Omental fat pad (tissue), 4 donors: Measurements from ENCODE around the gene PLXNA2. TPM values are rescaled to one million over a fixed set of nuclear protein-coding genes. Genes with fewer than 3 reads are reported as not detected.

ENCODE experiments used
- ATAC-seq: fragments of 150-250 bp; one replicate; pipeline ENCODE4 v1.9.1; 2016; ENCODE audit warnings: mild to moderate bottlenecking, moderate library complexity; ENCODE audit not compliant: low FRiP score
- DNase-seq: peaks from one replicate; pipeline ENCODE4 v3.0.0-alpha.2; 2019; ENCODE audit warnings: low spot score
- total RNA-seq, 4 donors: library from RNA; depleted of rRNA; stranded (reverse); fragments of >200 nt; gene quantifications; one replicate each; pipeline ENCODE4 v1.1.0, GENCODE V29; 2016
- TF ChIP-seq, protein P1 (sequence below), 3 donors: fragments of 450-650 bp; IDR thresholded peaks; one replicate each; pipeline ENCODE4 v1.5.1; 2016 to 2017; ENCODE audit warnings: antibody characterized with exemption in 3 of 3, mild to moderate bottlenecking in 3 of 3, moderate library complexity in 2 of 3

Gene PLXNA2
- total RNA-seq, 4 donors from 2014 or later, result 21.7 to 67.9 (median 36.8) TPM

DNA sequence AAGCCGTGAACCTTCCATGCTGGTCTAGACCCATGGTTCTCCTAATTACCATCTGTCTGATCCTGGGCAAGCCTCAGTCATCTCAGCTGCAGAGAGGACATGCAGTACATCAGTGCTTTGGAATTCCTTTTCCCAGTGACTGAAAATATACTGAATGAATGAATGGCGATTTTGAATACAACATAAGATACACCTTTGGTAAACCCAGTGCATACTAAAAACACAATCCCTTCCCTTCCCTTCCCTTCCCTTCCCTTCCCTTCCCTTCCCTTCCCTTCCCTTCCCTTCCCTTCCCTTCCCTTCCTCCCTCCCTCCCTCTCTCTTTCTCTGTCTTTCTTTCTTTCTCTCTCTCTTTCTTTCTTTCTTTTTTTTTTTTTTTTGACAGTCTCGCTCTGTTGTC is 21.3 kb upstream of the PLXNA2 start:
- TF ChIP-seq, protein P1, sequence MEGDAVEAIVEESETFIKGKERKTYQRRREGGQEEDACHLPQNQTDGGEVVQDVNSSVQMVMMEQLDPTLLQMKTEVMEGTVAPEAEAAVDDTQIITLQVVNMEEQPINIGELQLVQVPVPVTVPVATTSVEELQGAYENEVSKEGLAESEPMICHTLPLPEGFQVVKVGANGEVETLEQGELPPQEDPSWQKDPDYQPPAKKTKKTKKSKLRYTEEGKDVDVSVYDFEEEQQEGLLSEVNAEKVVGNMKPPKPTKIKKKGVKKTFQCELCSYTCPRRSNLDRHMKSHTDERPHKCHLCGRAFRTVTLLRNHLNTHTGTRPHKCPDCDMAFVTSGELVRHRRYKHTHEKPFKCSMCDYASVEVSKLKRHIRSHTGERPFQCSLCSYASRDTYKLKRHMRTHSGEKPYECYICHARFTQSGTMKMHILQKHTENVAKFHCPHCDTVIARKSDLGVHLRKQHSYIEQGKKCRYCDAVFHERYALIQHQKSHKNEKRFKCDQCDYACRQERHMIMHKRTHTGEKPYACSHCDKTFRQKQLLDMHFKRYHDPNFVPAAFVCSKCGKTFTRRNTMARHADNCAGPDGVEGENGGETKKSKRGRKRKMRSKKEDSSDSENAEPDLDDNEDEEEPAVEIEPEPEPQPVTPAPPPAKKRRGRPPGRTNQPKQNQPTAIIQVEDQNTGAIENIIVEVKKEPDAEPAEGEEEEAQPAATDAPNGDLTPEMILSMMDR (IDR thresholded peaks at IDR 0.05), result no peak
- ATAC-seq (no peak), DNase-seq (no peak)

DNA sequence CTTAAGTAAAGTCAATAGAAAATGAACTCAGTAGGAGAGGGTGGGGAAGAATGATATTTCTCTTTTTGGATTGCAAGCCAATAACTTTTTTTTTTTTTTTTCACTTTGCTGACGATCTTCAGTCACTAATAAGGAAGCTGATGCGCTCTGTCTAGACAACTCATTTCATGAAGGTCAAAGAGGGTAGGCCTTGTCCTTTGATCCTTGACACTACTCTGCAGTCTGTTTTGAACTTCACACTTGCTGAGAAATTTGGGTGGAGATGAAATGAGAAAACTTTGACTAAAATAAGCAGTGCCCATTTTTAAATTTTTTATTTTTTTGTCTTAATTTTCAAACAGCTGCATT is 20.9 kb upstream of the PLXNA2 start:
- TF ChIP-seq, protein P1 (IDR thresholded peaks at IDR 0.05), result no peak
- DNase-seq (no peak), ATAC-seq (no peak)

DNA sequence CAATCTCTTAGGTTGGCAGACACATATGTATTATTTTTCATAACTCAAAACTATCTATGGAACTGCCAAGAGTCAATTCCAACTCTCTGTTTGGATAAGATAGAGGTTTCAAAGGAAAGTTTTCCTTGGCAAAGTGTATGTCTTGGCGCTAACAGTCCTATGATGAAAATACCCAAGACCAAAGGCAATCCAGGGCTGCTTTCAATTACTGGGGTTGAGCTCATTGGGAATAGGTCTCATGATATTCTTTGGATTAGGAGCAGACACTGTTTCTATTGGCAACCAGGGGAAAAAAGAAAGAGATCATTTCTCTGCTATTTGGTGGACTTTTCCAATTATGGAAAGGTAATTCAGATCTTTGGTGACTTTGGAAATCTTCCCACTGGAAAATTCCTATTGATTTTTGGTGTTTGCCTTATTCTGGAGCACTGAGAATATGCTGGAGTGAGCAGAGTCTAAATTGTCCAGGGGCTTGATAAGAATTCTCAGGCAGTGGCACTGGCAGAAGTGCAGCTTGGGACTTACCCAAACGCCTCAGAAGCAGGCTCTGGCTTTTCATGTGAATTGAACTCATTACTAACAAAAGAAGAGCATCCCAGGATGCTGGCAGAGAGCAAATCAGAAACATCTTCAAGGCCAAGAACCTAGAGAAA is 20.4 kb upstream of the PLXNA2 start:
- no peak for DNase-seq
- TF ChIP-seq, protein P1 (IDR thresholded peaks at IDR 0.05), result no peak

DNA sequence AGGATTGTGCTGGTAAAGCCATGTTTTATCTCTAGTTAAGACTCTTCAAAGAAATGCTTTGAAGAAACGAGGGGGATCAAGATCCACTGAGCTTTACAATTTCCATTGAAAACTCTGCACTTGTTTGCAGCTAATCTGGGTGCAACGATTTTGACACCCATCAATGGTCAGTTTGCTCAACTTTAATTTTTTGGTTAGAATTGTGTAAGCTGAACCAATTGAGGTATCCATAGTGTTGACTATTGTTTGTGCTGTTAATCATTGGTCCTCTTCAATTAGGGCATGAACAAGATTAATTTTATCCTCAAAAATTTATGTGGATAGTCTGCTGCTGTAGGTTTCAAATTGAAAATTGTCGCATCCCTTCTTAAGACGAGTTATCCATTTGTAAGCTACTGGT is 17.7 kb upstream of the PLXNA2 start:
- TF ChIP-seq, protein P1 (IDR thresholded peaks at IDR 0.05), result no peak
- no peak for ATAC-seq
- DNase-seq, result no peak

More for the DNA sequence above, 20.4 kb upstream of the PLXNA2 start:
- no peak for ATAC-seq

DNA sequence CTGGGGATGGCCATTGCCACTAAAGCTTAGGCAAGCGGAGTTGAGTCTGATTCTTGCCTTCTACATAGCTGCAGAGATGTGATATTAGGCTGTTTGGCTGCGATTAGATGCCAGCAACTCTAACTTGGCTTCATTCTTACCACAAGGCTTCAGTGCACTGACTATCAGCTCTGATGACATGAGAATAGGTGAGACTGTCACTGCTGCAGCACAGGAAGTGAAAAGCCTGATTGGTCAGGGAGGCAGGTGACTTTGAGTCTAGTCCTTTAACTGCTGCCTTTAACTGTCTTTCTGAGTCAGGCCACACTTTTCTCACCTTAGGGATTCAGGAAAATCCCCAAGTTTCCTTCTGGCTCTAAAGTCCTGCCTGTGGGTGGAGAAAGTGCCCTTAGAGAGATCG is 14.1 kb upstream of the PLXNA2 start:
- no peak for ATAC-seq
- TF ChIP-seq, protein P1 (IDR thresholded peaks at IDR 0.05), result no peak

DNA sequence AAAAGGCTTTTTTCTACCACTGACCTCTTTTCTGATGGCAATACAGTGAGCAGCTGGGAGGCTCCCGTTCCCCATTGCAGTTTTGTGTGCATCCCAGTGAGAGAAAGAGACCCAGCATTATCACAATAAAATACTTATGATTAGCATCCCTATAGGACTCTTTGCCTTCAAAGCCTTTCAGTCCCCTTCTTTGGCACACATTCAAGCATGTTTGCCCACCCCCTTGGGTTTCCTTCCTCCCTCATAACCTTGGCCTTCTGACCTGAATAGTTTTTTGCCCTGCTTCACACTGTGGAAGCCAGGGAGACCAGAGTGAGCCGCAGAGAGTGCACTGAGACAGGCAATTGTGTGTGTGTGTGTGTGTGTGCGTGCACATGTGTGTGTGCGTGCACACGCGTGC is 13.2 kb upstream of the PLXNA2 start:
- TF ChIP-seq, protein P1 (IDR thresholded peaks at IDR 0.05), result no peak
- ATAC-seq, result no peak
- DNase-seq, result no peak

More for the DNA sequence above, 14.1 kb upstream of the PLXNA2 start:
- no peak for DNase-seq

DNA sequence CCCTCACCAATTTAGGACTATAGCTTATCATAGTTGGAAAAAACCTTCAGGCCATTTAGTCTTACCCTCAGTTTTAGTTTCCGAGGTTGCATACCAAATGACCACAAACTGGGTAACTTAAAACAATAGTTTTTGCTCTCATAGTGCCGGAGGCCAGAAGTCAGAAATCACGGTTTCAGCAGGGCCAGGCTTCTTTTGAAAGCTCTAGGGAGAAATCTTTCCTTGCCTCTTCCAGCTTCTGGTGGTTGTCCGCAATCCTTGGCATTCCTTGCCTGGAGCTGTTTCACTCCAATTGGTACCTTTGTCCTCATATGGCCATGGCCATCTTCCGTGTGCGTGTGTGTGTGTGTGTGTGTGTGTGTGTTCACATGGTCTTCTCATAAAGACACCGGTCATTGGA is 12.4 kb upstream of the PLXNA2 start:
- DNase-seq (no peak), ATAC-seq (no peak)
- TF ChIP-seq, protein P1 (IDR thresholded peaks at IDR 0.05), result no peak
